Mesendoderm (in vitro differentiated cells): Measurements from ENCODE around the gene NECAB2.
A peak's percentile ranks its signal among the peaks of the same experiment; 100 is the strongest.

Source experiments
- DNase-seq: peaks from one replicate; pipeline ENCODE4 v3.0.0; 2013
- H2AK5ac ChIP-seq: 2 replicates; pipeline ENCODE4 v1.6.1; 2013; ENCODE audit warnings: low read length, inconsistent platforms
- H2BK120ac ChIP-seq: 2 replicates; pipeline ENCODE4 v1.6.1; 2013; ENCODE audit warnings: low read depth, mild to moderate bottlenecking, low read length, moderate library complexity, mixed read lengths
- H2BK15ac ChIP-seq: replicated peaks from 2 replicates; pipeline ENCODE4 v1.6.1; 2013; ENCODE audit warnings: low read depth, mild to moderate bottlenecking, moderate library complexity
- H2BK5ac ChIP-seq: 2 replicates; pipeline ENCODE4 v1.6.1; 2013; ENCODE audit warnings: low read length, inconsistent platforms
- H3K18ac ChIP-seq: 2 replicates; pipeline ENCODE4 v1.6.1; 2013; ENCODE audit warnings: mild to moderate bottlenecking, low read length, mixed read lengths
- H3K23ac ChIP-seq: one replicate; pipeline ENCODE4 v1.6.1; 2013; ENCODE audit warnings: low read length
- H3K27ac ChIP-seq: 2 replicates; pipeline ENCODE4 v1.5.1; 2013; ENCODE audit warnings: low read depth, mild to moderate bottlenecking, inconsistent platforms, low read length, moderate library complexity
- H3K27me3 ChIP-seq: 2 replicates; pipeline ENCODE4 v1.6.1; 2013; ENCODE audit warnings: low read length, control low read depth, mild to moderate bottlenecking, inconsistent platforms; ENCODE audit not compliant: insufficient read depth, poor library complexity
- H3K36me3 ChIP-seq: 2 replicates; pipeline ENCODE4 v1.6.1; 2013; ENCODE audit warnings: low read length, inconsistent platforms; ENCODE audit not compliant: control insufficient read depth, insufficient read depth
- H3K4ac ChIP-seq: one replicate; pipeline ENCODE4 v1.6.1; 2013; ENCODE audit warnings: low read depth, mild to moderate bottlenecking, low read length, moderate library complexity
- H3K4me1 ChIP-seq: 2 replicates; pipeline ENCODE4 v1.6.1; 2013; ENCODE audit warnings: low read depth, low read length, inconsistent platforms; ENCODE audit not compliant: control insufficient read depth
- H3K4me2 ChIP-seq: 2 replicates; pipeline ENCODE4 v1.6.1; 2013; ENCODE audit warnings: low read length
- H3K4me3 ChIP-seq: 2 replicates; pipeline ENCODE4 v1.5.1; 2013; ENCODE audit warnings: mild to moderate bottlenecking, low read length
- H3K56ac ChIP-seq: one replicate; pipeline ENCODE4 v1.6.1; 2013; ENCODE audit warnings: low read length
- H3K79me1 ChIP-seq: 2 replicates; pipeline ENCODE4 v1.6.1; 2013; ENCODE audit warnings: low read length, inconsistent platforms
- H3K79me2 ChIP-seq: 2 replicates; pipeline ENCODE4 v1.6.1; 2013; ENCODE audit warnings: mild to moderate bottlenecking, low read length; ENCODE audit not compliant: control insufficient read depth, insufficient read depth
- H3K9ac ChIP-seq: 2 replicates; pipeline ENCODE4 v1.6.1; 2013; ENCODE audit warnings: low read length, inconsistent platforms
- H4K5ac ChIP-seq: one replicate; pipeline ENCODE4 v1.6.1; 2013; ENCODE audit warnings: low read length
- H4K8ac ChIP-seq: one replicate; pipeline ENCODE4 v1.6.1; 2013; ENCODE audit warnings: low read depth, mild to moderate bottlenecking, control low read depth, low read length, moderate library complexity
- WGBS: extraction: QIAGEN DNeasy Blood & Tissue Kit; methylation state at CpG from one replicate; pipeline ENCODE4 v1.1.7; 2013; ENCODE audit warnings: low lambda C conversion rate, missing lambda C conversion rate; ENCODE audit not compliant: insufficient coverage; ENCODE audit errors: extremely low coverage; 5-methylcytosine and 5-hydroxymethylcytosine counted together

The NECAB2 gene

DNA sequence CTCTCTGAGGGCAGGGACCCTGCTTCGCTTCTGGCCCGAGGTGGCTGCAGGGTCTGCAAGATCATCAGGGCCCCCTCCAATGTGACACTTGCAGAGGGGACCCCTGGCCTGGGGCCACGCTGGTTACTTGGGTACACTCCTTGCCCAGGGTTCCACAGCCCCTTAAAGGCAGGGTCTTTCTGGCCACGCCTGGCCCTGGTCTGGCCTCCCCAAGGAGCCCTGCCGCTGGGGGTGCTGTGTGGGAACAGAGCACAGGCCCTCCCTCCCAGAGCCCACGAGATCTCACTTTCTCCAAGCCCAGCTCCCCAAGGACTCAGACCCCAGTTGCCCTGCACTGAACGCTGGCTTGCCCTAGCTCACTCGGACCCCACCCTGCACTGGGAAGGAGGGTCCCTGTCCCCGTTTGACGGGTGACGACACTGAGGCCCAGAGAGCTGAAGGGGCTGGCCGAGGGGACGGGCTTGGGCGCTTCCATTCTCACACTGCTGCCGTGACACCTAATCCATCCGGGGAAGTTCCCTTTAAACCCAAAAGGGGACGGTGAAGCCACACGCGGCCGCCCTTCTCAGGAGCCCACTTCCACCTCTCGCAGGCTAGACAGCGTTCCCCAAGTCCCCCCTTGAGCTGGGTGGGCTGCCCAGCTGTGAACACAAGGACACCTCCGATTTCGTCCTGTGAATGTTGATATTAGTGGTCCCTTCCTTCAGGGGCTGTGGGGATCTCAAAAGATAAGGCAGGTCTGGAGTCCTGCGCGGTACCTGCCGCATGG, 41.9 kb upstream of the NECAB2 start:
- Histone ChIP-seq H4K8ac (no peak overlapping the region), H3K56ac (peak overlapping the region; percentile 54), H3K9ac (peak overlapping the region; percentile 48), H2AK5ac (no peak overlapping the region), H3K4me3 (no peak overlapping the region), H3K23ac (no peak overlapping the region), H3K79me2 (no peaks in the 10 kb centered on the region), H3K79me1 (no peaks in the 10 kb centered on the region), H3K27ac (no peak overlapping the region), H4K5ac (no peak overlapping the region), H3K36me3 (no peaks in the 10 kb centered on the region), H3K4me2 (no peak overlapping the region), H3K27me3 (no peaks in the 10 kb centered on the region), H3K18ac (no peak overlapping the region), H2BK15ac (no peak overlapping the region), H2BK5ac (no peak overlapping the region), H2BK120ac (no peak overlapping the region), H3K4me1 (peaks cover 3% of the 10 kb centered on the region), H3K4ac (no peak overlapping the region)
- no CpG with 5 or more reads among the region's 27 CpGs for WGBS
- DNase-seq = no peak

DNA sequence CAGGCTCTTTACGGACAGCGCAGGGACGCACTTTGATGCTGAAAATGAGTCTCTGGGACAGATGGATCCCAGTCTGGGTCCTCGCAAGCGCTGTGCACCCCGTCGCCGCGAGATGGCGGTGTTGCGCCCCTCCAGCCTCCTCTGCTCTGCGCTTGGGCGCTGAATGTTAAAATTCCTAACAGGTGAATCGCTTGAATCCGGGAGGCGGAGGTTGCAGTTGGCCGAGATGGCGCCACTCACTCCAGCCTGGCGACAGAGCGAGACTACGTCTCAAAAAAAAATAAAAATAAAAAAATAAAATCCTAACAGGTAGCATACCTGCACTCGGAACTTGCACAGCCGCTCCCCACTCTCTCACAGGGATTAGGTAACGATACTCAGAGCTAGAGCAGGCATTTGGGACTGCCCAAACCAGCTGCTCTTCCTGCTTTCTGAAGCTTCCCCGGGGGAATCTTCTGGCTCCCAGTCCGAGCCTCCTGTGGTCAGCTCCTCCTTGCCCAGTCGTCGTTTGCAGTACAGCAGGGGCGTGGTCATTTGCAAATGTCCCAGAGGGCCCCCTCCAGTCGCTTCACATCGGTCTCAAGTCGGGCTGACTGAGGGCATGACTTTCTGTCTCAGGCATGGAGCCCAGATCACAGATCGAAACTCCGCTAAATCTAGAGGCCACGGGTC, 41.2 kb upstream of the NECAB2 start:
- peak overlapping the region; percentile 41 for H3K4me2 ChIP-seq
- WGBS = no CpG with 5 or more reads among the region's 35 CpGs
- H3K9ac ChIP-seq = peak overlapping the region; percentile 65
- no peak overlapping the region for H2AK5ac ChIP-seq
- no peak overlapping the region for H3K4ac ChIP-seq
- peak overlapping the region; percentile 46 for H3K27ac ChIP-seq
- peak overlapping the region; percentile 87 for H3K56ac ChIP-seq
- no peak overlapping the region for H4K8ac ChIP-seq
- H2BK120ac ChIP-seq = no peak overlapping the region
- H3K18ac ChIP-seq = no peak overlapping the region
- H3K79me1 ChIP-seq = no peaks in the 10 kb centered on the region
- H3K79me2 ChIP-seq = no peaks in the 10 kb centered on the region
- peak overlapping the region; percentile 44 for H2BK5ac ChIP-seq
- H3K36me3 ChIP-seq = no peaks in the 10 kb centered on the region
- H2BK15ac ChIP-seq = no peak overlapping the region
- H3K23ac ChIP-seq = no peak overlapping the region
- H3K27me3 ChIP-seq = no peaks in the 10 kb centered on the region
- DNase-seq = peak; percentile 92
- no peak overlapping the region for H3K4me3 ChIP-seq
- H3K4me1 ChIP-seq = peaks cover 3% of the 10 kb centered on the region
- no peak overlapping the region for H4K5ac ChIP-seq

DNA sequence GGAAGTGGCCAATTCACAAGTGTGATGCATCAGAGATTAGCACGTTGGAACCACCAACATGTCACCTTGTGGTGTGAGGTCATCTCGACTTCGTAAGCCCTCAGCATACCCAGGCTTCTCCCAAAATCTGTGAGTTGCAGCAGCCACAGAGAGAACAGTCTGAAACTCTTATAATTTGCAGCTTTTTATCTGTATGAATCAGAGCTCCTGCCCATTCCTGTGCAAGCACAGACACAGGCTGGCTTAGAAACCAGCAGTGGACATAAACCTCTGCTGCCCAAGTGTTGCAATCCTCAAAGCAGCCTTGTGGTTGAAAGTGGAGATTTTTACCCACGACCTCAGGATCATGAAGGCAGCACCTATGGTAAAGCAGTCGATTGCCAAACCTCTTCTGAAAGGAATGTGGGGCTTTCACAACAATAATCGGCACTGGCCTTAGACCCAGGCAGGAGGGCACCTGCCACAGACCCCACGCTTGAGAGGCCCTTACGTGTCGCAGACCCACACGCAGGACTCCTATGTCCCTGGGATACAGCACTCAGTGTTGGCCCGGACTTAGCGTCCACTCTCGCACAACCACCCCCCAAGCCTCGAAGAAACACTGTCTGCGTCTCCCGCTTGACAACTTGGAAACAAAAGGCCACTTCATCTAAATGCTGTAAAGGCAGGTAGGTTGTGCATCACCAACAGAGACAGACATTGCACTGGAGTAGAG, 39.5 kb upstream of the NECAB2 start:
- Histone ChIP-seq H2AK5ac (no peak overlapping the region), H3K27me3 (no peaks in the 10 kb centered on the region), H3K18ac (no peak overlapping the region), H2BK15ac (no peak overlapping the region), H3K79me1 (no peaks in the 10 kb centered on the region), H4K5ac (no peak overlapping the region), H3K79me2 (no peaks in the 10 kb centered on the region), H3K4me3 (no peak overlapping the region), H3K56ac (no peak overlapping the region), H3K9ac (no peak overlapping the region), H3K4ac (no peak overlapping the region), H3K27ac (no peak overlapping the region), H4K8ac (no peak overlapping the region), H3K36me3 (no peaks in the 10 kb centered on the region), H3K4me1 (peaks cover 3% of the 10 kb centered on the region), H2BK120ac (no peak overlapping the region), H2BK5ac (no peak overlapping the region), H3K4me2 (no peak overlapping the region), H3K23ac (no peak overlapping the region)
- peak; percentile 28 for DNase-seq
- WGBS = no CpG with 5 or more reads among the region's 16 CpGs

DNA sequence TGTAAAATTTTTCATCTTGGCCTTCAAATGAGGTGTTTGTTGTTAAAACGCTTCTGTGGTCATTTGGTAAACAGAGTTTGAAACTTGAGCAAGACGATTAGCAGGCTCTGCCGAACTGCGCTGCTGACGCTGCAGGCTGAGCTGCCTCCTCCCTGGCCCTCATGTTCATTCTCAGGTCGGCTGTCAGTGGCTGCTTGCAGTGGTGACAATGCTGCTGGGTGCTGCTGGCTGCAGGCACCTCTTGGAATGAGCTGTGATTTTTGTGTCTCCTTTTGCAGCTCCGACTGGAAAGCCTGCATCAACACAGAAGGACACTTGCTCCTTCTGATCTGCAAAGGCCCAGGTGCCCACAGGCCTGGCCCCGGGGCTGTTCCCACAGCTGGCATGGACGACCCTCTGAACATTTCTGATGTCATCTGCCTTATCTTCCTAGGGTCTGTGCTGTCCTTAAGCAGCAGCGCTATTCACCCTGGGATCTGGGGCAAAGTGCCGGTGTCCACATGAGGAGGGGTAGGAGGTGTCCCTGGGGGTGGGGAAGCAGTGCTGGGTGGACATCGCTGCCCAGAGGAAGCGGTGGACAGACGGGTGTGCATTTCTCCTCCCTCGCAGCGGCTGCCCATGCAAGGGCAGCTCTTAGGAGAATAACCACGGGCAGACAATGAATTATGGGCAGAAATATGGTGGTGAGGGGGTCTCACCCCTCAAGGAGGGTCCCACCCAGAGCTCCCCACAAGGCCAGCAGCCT, 38.1 kb upstream of the NECAB2 start:
- Histone ChIP-seq H2BK15ac (no peak overlapping the region), H3K36me3 (no peaks in the 10 kb centered on the region), H3K4me1 (peaks cover 3% of the 10 kb centered on the region), H3K27ac (no peak overlapping the region), H3K56ac (no peak overlapping the region), H4K5ac (no peak overlapping the region), H2BK5ac (no peak overlapping the region), H3K4me3 (no peak overlapping the region), H3K4me2 (no peak overlapping the region), H3K23ac (no peak overlapping the region), H3K9ac (no peak overlapping the region), H3K4ac (no peak overlapping the region), H3K27me3 (no peaks in the 10 kb centered on the region), H3K18ac (no peak overlapping the region), H2AK5ac (no peak overlapping the region), H3K79me2 (no peaks in the 10 kb centered on the region), H4K8ac (no peak overlapping the region), H2BK120ac (no peak overlapping the region), H3K79me1 (no peaks in the 10 kb centered on the region)
- WGBS = no CpG with 5 or more reads among the region's 17 CpGs
- DNase-seq = no peak

DNA sequence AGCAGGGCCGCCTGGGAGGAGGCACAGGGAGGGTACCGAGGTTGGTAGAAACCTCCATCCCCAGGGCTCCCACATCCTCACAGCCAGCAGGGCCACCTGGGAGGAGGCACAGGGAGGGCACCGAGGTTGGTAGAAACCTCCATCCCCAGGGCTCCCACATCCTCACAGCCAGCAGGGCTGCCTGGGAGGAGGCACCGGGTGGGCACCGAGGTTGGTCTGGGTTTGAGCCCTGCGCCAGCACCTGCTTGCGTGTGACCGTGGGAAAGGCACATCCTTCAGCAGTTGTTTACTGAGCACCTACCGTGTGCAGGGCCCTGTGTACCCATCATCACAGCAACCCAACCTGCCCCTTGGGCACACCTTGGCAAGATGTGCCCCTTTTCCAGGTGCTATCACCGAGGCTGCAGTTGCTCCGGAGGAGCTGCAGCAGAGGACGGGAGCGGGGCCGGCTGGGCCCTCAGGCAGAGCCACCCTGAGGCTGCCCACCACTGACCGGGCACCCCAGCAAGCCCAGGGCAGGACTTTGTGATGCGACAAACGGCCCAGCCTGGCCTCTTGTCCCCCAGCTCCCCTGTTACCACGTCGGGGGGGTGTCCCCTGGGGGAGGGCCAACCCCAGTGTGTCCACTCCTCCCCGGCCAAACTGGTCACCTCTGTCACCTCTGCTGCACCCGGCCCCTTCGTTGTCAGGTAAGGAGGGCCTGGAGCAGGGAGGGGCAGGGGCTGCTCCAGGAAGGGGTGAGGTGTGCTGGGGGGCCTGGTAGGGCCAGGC, 37.1 kb upstream of the NECAB2 start:
- no peak overlapping the region for H2BK5ac ChIP-seq
- H3K23ac ChIP-seq = no peak overlapping the region
- H2BK15ac ChIP-seq = no peak overlapping the region
- H3K18ac ChIP-seq = no peak overlapping the region
- H2AK5ac ChIP-seq = no peak overlapping the region
- no peak overlapping the region for H3K4me3 ChIP-seq
- no peak overlapping the region for H3K27ac ChIP-seq
- H3K4me2 ChIP-seq = no peak overlapping the region
- H3K79me1 ChIP-seq = no peaks in the 10 kb centered on the region
- H3K36me3 ChIP-seq = no peaks in the 10 kb centered on the region
- H3K9ac ChIP-seq = no peak overlapping the region
- no peak overlapping the region for H3K56ac ChIP-seq
- WGBS = no CpG with 5 or more reads among the region's 22 CpGs
- no peak for DNase-seq
- H3K4me1 ChIP-seq = peaks cover 3% of the 10 kb centered on the region
- H3K27me3 ChIP-seq = no peaks in the 10 kb centered on the region
- no peak overlapping the region for H3K4ac ChIP-seq
- no peaks in the 10 kb centered on the region for H3K79me2 ChIP-seq
- no peak overlapping the region for H4K5ac ChIP-seq
- no peak overlapping the region for H2BK120ac ChIP-seq
- no peak overlapping the region for H4K8ac ChIP-seq
